Measurements from ENCODE around the gene RAB39B. TPM values are rescaled to one million over a fixed set of nuclear protein-coding genes. Genes with fewer than 3 reads are reported as not detected.

Gene RAB39B
- total RNA-seq, 1 donor from 2014 or later, result 0.26 TPM

GRCh38 chrX:155213731-155214130 lies 50.6 kb downstream of the RAB39B start:
- no peaks in the 10 kb centered on the region for H3K36me3 ChIP-seq (ENCODE audit: control insufficient read depth, insufficient read depth, low read length)
- TF ChIP-seq CTCF (IDR thresholded peaks at IDR 0.05; ENCODE audit: insufficient read depth, low read length, severe bottlenecking), result no peak
- no peaks in the 10 kb centered on the region for H3K27me3 ChIP-seq (ENCODE audit: control insufficient read depth, insufficient read depth, low read length)
- H3K4me3 ChIP-seq (ENCODE audit: low read depth, low read length), result no peak overlapping the region
- FAIRE-seq (no peak), DNase-seq (ENCODE audit: low read depth) (no peak)

- Histone ChIP-seq H3K4me3 (ENCODE audit: low read depth, low read length) (no peak overlapping the region), H3K27me3 (ENCODE audit: control insufficient read depth, insufficient read depth, low read length) (no peaks in the 10 kb centered on the region), H3K36me3 (ENCODE audit: control insufficient read depth, insufficient read depth, low read length) (no peaks in the 10 kb centered on the region)
- TF ChIP-seq CTCF (IDR thresholded peaks at IDR 0.05; ENCODE audit: insufficient read depth, low read length, severe bottlenecking), result no peak
- DNase-seq (ENCODE audit: low read depth) (no peak), FAIRE-seq (no peak)
Observed at GRCh38 chrX:155211208-155211607, 53.1 kb downstream of the RAB39B start.

Other genes starting within 250 kb of the RAB39B start
- 0.26 and 0.64 TPM in 2 replicates for gene F8, start 241.8 kb downstream of the RAB39B start, total RNA-seq
- 36.1 and 50.8 TPM in 2 replicates for gene FUNDC2, start 237.6 kb downstream of the RAB39B start, total RNA-seq
- gene CMC4, start 193.4 kb downstream of the RAB39B start, total RNA-seq, result 6.8 and 16.1 TPM in 2 replicates
- 1.8 and 29.3 TPM in 2 replicates for gene MTCP1, start 193.4 kb downstream of the RAB39B start, total RNA-seq
- 9.3 and 10.0 TPM in 2 replicates for gene BRCC3, start 193.0 kb downstream of the RAB39B start, total RNA-seq
- 69.0 and 80.4 TPM in 2 replicates for gene VBP1, start 48.0 kb downstream of the RAB39B start, total RNA-seq
- under 0.01 and 0.13 TPM in 2 replicates for gene CLIC2, start 70.1 kb upstream of the RAB39B start, total RNA-seq
- 0.79 TPM in 1 of 2 replicates, not detected in the other for gene F8A2, start 117.6 kb upstream of the RAB39B start, total RNA-seq
- gene F8A3, start 194.1 kb upstream of the RAB39B start, total RNA-seq, result 0.26 and 0.38 TPM in 2 replicates